Stimulated activated CD8-positive, alpha-beta memory T cell treated with anti-CD3 and anti-CD28 coated beads, Interleukin-2, amount 100 ng/mL, for 48 hours (primary cell): Measurements from ENCODE around the gene PPP1R1C.
"Not testable (repeated sequence)": the region's sequence is repeated elsewhere in the genome, so short reads cannot be mapped to it uniquely, and the experiment has no call there.

Experiments used
- DNase-seq, 2 donors: peaks; one replicate each; pipeline ENCODE4 v3.0.0-alpha.2; 2020; ENCODE audit warnings: low read depth in 2 of 2

Gene PPP1R1C

DNA sequence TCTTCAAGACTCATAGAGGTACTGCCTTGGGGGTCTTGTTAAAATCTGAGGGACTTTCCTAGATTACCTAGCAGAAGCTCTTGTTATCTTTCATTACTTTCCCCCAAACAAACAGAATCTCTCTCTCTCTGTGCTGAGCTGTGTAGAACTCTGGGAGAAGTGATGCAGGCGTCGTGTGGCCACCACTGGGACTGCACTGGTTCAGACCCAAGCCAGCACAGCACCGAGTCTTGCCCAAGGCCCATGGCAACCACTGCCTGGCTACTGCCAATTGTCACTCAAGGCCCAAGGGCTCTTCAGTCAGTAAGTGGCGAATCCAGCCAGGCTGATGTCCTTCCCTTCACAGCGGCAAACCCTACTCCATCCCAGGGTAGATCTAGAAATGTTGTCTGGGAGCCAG is 28.6 kb downstream of the PPP1R1C start:
- no peak for DNase-seq

DNA sequence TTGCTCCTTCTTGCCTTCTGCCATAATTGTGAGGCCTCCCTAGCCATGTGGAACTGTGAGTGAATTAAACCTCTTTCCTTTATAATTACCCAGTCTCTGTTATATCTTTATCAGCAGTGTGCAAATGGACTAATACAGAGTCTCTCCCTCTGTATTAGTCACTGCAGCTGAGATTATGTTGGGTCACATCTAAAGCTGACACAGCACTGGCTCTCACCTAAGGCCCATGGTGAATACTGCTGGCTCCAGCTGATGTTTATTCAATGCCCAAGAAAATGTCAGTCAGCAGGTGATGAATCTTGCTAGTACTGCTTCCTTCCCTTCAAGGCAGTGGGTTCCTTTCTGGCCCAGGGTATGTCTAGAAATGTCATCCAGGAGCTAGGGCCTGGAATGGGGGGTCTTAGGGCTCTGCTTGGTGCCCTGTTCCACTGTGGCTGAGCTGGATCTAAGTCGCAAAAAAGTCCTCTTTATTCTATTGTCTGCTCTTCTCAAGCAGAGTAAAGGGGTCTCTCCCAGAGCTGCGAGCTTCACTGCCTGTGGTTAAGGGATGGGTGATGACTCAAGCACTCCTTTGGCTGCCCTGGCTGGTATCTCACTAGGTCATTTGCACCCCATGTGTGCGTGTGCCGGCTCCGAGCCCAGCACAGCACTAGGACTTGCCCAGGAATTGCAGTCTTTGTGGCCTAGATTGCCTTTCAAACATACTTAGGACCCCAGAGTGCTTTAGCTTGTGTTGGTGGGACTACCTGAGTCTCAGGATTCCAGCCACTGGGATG is 29.9 kb downstream of the PPP1R1C start:
- DNase-seq, result no peak

DNA sequence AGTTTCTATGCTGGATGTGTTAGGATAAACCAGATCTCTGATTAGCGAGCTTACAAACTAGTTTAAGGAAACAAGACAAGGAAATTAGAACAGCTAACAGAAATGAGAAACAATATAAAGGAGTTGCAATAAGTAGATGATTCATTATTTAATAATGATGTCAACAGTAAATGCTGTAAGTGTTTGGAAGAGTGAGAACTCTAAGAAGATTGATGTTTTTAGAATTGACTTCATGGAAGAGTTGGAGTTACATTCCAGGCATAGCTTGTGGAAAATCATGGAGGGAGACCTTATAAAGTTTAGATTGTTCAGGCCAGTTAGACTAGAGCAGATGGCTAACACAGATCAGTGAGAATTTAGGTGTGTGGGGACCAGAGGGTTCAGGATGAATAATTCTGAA is 32.6 kb downstream of the PPP1R1C start:
- no peak for DNase-seq

DNA sequence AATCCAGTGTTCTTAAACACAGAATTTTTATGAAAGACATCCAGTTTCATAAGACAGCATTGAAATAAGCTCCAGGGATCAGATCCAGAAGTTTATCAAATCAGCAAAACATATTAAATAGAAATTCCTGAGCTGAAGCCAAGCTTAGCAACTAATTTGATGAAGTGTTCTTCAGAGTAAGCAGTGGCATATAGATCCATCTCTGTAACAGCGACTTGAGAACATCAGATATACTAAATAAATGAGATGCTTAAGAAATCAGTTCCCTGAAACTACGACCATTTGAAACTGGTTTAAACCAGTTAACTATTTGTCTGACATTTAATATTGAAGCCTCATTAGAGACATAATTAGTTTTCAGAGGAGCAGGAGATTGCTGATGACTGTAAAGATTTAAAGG is 34.1 kb downstream of the PPP1R1C start:
- no peak for DNase-seq

DNA sequence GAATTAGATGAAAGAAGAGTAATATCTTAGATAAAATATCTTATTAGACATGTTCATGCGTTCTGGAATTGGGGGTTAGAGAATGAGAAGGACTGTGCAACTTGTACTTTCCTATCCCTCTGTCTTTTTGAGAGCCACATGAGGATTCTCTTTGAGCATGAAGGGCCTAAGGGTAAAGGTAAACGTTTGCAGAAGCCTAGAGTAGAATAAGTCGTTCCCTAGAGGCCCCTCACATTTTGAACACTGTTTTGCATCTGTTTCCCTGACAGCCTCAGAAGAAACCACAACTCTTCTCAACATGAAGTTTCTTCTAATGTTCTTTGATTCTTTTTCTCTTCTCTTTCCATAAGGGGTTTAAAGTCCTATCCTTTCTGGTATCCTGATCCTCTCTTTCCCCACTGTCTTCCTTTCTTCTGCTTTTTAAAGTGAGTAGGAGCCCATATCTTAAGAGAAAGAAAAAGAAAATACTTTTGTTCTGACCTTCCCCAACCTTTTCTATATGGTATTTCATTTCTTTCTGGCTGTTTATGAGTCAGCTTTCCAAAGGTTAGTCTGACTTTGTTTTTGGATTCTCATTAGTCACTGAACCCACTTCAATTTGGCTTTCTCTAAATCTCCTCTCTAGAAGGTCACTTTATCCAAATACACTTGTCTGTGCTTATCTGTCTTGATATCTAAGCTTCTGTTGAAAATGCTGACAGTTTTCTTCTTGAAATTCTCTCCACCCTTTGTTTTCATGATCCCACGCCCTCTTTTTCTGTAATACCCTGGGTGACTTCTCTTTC is 34.8 kb downstream of the PPP1R1C start:
- DNase-seq, result no peak

DNA sequence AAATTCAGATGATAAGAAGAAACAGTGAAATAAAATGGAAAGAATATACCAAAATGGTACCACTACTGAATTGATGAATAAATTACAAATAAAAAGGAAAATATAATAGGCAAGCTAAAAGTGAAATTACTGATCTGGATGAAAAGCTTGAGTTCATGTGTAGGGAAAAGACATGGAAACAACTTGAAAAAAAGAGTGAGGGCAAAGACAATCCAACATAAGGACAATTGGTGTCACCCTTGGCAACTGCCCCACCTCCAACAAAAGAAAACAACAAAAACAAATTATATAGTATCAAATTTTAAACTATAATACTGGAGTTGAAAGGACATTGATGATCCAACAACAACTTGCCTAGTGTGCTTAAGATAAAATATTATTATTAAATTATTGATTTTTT is 37.6 kb downstream of the PPP1R1C start:
- DNase-seq, result no peak

DNA sequence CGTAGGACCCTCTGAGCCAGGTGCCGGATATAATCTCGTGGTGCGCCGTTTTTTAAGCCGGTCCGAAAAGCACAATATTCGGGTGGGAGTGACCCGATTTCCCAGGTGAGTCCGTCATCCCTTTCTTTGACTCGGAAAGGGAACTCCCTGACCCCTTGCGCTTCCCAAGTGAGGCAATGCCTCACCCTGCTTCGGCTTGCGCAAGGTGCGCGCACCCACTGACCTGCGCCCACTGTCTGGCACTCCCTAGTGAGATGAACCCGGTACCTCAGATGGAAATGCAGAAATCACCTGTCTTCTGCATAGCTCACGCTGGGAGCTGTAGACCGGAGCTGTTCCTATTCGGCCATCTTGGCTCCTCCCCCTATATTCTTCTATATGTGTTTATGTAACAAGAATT is 45.2 kb downstream of the PPP1R1C start:
- DNase-seq, result not testable (repeated sequence)

DNA sequence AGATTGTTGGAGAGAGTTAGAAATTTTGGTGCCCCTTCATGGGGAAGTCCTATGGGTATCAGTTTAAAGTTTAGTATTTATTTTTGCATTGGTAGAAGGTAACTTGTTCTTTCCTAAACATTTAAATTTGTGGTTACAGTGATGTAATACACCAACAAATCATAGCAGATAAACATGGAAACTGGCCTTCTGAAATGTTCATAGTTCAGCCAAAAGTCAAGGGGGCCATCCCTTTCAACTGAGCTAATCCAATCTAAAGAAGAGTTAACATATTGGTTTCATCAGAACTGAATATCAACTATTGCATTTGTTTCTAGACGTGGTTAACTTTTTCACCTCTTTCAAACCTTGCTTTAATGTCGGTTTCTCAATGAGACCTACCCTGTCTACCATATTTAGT is 46.3 kb downstream of the PPP1R1C start:
- no peak for DNase-seq

DNA sequence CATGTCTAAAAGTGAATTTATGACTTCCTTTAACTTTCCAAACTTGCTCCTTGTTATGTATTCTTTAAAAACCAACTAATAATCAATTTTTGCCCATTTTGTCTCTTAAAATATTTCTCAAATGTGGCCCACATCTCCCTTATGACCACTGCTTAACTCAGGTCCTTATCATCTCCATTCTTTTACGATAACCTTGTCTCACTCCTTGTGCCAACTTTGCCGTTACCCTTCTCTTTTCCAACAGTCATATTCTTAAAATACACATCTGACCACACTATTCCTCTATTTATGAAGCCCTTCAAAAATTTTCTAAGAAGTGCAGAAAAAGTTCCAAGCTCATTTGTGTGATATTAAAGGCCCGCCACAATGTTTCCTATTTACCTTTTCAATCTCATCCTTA is 47.8 kb downstream of the PPP1R1C start:
- DNase-seq, result no peak

DNA sequence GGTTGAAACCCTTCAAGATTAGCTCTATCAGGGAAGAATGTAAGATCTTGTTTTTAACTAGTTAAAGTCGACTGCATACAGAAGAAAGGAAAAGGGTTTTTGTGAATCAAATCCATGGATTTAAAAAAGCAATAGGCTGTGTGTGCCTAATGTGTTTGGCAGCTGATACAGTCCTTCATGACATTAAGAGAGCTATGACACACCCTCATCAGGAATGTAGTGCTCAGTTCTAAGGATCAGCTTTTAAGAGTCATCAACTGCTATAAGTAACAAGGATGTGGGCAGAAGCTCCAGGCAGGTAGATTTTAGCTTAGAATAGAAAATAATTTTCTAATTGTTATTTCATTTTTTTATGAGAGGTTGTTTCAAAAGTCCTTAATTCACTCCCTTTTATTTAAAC is 52.9 kb downstream of the PPP1R1C start:
- no peak for DNase-seq

DNA sequence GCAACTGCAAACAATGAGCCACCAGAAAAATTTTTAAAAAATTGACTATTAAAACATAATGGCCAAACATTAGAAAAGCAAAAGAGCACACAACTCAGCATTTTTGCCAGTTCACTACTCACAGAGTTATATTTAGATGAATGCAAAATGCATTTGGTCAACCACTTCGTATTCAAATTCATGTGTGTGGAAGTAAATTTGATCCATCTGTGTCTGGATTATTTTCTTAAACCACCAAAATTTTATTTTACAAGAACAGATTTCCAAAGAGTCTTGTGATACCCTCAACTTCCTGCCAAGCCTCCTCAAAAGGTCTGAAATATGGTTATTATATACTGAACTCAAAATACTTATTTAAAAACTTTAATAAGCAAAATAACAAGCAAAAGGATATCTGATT is 57.4 kb downstream of the PPP1R1C start:
- DNase-seq, result no peak

DNA sequence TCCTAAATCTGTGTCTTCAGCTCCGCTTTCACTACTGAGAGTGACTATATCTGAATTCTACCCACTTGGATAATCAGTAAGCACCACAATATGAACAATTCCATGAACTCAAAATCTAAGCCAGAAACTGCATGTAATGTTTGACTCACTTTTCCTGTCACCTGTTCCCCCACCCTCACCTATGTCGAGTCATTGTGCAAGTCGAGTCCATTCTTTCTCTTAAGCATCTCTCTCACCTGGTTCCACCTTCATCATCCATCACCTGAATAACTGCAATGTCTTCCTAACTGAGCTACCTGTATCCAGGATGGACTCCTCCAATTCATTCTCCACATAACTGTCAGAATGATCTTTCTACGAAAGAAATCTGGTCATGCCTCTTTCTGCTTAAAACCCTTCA is 58.2 kb downstream of the PPP1R1C start:
- no peak for DNase-seq

DNA sequence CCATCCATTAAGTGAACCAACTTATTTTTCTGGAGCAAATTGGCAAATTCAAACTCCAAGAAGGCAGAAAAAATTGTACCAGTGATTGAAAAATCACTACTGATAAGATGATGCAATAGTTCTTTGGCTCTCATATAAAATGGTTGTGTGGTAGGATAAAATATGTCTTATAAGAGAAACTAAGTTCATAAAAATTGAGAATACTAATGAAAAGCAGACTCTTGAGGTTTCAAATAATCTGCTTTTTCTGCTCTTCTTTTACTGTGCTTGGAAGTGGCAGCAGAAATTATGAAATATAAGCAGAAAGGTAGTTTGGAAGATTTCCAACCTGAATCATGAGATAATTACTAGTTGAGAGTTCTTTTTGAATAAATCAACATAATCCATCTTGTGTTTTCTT is 61.9 kb downstream of the PPP1R1C start:
- no peak for DNase-seq

DNA sequence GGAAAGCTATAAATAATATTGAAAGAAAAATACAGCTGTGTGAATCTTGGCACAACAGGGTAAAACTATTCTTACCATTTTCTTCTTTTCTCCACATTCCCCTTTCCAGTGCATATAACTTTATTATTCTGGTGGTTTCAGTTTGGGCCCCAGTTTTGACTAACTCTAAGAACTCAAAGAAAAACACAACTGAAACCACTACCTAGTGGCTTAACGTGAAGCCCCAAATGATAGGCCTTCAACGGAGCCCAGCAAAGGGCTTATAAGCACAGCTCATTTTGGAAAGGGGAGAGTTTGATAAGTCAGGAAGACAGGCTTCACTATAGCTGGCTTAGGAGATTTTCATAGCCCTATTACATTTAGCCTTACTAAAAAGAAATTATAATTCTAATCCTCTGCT is 62.4 kb downstream of the PPP1R1C start:
- no peak for DNase-seq

DNA sequence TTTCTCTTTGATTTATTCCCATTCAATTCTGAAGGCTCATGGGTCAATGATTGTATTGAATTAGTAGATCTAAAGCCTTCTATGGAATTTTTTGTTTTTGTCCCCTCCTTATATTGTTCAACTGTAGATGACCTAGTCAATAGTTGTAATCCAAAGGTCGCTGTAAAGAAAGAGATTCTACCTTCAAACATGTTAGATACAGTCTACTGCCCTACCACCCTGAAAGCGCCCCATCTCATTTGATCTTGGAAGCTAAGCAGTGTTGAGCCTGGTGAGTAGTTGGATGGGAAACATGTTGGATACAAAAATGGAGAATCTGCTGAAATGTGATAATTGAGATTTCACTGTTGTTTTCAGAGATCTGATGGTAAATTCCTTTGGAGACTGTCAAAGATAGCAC is 63.0 kb downstream of the PPP1R1C start:
- DNase-seq, result no peak

DNA sequence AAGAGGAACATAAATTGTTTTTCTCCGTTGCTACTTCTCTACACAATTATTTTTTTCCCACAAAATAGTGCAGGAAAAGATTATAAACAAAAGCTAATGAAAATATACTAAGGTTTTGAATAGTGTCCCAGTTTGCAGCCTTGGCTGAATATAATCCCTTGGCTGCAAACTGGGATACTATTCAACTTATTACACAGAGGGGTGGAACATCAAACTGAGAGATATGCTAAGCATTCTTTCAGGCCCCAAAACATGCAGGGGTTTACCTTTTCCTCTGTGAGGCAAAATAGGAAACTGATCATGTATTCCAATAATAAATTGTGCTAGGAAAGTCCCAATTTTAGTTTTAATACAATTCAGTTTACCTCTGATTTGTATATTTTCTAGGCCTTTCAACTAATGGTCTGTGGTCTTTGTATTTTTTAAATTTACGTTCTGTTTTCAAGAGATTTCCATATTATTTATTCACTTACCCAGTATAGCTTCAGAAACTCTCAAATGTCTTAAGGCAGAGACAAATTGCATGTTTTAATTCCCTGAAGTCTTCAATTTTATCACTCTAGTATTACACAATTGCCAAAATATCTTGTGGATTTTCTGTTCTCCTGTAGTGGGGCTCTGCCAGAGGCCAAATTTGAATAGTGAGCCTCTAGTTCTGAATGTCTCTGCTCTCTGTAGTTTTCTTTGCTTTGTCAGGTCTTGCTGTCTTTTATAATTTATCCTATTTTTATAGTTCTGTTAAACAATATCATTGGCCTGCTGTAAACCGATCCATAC is 63.9 kb downstream of the PPP1R1C start:
- no peak for DNase-seq

DNA sequence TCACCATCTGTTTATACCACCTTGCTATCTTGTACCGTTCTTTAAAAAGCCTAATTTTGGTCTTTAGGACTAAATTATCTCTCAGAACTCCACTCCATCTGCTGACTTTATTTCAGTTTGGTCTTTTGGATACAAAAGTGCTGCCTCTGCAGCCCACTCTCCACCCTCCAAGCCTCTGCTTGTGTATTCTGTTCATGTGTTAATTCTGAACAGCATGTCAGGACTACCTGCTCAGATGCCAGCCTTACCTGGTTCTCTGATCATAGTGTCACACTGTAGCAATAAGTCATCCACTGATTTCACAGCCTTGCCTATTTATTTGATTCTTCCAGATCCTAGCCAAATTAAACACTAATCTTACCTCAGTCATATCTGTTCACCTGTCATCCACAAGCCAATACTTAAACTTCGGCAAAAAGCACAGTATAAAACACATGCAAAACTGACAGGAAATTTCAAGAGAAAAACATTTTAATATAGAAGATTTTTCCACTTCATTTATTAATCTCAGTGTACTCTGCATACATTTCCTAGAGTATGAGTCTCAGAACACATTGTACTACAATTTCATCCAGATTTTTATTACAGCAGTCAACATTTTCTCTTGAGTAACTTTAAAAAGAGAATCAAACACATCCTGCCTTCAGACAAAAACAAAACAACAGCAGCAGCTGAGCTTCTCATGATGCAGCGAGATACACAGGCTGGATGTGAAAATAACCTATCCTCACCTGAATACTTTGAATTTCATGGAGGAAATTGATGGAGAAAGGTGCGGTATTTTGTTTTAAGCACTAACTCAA is 64.9 kb downstream of the PPP1R1C start:
- no peak for DNase-seq

DNA sequence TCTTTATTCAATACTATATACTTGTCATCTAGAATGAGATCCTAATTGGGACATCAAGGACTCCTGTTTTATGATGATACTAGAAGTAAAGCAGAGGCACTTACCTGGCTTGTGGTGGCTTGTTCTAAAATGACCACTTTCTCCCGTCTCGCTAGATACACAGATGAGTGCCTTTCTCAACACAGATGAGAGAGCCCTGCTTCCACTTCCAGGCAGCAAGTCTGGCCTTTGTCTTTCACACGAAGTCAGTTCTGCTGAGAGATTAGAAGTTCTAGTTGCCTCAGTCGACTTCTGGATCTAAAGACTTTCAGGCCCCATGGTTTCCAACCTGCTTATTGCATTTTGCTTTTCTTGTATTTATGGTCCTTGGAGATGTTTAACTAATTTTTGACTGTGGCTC is 70.3 kb downstream of the PPP1R1C start:
- DNase-seq, result no peak

DNA sequence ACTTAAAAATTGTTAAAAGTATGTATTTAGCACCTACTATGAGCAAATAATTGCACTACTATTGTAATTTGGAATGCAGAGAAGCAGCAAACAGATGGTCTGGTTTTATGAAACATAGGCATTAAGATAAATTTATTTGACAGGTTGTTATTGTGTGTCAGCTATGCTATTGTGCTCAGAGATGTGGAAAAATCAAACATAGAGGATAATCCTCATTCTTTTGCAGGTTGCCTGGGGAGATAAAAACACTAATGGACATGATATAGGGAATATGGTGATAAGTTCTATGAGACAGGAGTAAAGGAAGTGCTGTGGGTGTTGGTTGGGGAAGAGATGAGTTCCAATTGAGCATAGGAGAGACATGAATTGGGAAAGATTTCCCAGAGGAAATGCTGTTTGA is 71.3 kb downstream of the PPP1R1C start:
- DNase-seq, result no peak

DNA sequence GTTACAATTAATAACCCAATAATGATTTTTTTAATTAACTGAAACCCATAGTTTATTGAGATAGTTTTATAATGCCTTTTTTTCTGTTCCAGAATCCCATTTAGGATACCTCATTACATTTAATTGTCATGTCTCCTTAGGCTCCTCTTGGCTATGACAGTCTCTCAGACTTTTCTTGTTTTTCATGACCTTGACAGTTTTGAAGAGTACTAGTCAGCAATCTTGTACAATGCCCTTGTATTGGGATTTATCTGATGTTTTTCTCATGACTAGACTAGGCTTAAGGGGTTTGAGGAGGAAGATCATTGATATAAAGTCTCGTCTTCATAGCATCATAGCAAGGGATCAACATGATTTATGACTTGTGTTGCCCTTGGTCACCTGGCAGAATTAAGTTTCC is 72.4 kb downstream of the PPP1R1C start:
- DNase-seq, result no peak

DNA sequence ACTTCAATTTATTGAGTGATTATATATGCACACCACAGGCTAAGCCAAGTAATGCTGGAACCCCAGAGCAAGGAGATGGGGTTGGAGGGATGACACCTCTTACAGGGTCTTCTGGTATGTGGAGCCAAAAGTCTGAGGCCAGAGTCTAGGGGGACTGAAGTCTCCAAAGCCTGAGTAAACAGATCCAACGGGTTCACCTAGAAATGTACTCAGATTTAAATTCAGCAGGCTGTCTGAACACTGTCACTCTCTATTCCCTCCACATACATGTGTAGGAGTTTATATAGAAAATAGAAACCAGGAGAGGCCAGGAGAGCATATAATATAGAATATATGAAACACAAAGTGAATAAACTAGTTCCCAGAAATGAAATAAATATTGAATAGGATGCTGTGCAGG is 76.1 kb downstream of the PPP1R1C start:
- no peak for DNase-seq
